ENCODE measurements around the gene NFASC. TPM values are rescaled to one million over a fixed set of nuclear protein-coding genes. Genes with fewer than 3 reads are reported as not detected.

Gene NFASC
- total RNA-seq, 1 donor from 2014 or later = 11.1 TPM

GRCh38 chr1:205012391-205013140 is 141.9 kb downstream of the NFASC start:
- intact Hi-C loops (cut with DNase I) = no loop called here
- DNase-seq = no peak
- no peak for ATAC-seq (ENCODE audit: poor library complexity)

GRCh38 chr1:205013683-205014367 is 143.2 kb downstream of the NFASC start:
- DNase-seq (peak; percentile 51), ATAC-seq (ENCODE audit: poor library complexity) (peak; percentile 65)
- intact Hi-C loops (cut with DNase I) = no loop called here

- DNase-seq (no peak), ATAC-seq (ENCODE audit: poor library complexity) (no peak)
- intact Hi-C loops (cut with DNase I) = no loop called here
Observed at GRCh38 chr1:205014783-205015182, 144.1 kb downstream of the NFASC start.

DNA sequence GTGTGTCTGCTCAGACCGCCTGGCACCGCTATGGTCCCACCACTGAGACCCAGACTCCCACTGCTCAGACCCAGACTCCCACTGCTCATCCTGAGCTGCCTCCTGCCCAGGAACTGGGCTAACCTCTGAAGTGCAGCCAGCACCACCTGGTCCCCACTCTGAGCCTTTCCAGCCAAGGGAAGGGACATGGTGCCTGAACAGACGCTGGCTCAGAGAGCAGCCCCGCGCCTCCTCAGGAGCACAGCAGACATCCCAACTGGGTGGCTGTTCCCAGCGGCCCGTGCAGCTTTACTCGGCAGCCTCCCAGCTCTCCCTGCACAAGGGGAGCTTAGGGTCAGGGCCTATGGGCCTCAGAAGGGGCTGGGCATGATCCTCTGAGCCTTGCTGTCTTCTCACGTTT is 144.6 kb downstream of the NFASC start:
- intact Hi-C loops (cut with DNase I) = no loop called here
- no peak for DNase-seq
- no peak for ATAC-seq (ENCODE audit: poor library complexity)

DNA sequence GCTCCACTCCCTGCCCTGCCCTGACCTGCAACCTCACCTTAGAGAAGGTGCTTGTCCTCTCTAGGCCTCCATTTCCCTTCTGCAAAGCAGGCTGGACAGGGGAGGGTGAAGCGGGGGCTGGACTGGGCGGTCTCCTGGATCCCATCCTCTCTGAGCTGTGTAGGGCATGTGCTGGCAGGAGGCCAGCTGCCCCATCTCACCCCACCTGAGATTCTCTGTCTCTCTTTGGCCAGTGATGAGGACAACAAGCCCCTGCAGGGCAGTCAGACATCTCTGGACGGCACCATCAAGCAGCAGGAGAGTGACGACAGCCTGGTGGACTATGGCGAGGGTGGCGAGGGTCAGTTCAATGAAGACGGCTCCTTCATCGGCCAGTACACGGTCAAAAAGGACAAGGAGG is 145.4 kb downstream of the NFASC start:
- ATAC-seq (ENCODE audit: poor library complexity) (no peak), DNase-seq (no peak)
- intact Hi-C loops (cut with DNase I) = no loop called here

- DNase-seq (no peak), ATAC-seq (ENCODE audit: poor library complexity) (no peak)
- intact Hi-C loops (cut with DNase I) = no loop called here
Observed at GRCh38 chr1:205016584-205016983, 145.9 kb downstream of the NFASC start.

DNA sequence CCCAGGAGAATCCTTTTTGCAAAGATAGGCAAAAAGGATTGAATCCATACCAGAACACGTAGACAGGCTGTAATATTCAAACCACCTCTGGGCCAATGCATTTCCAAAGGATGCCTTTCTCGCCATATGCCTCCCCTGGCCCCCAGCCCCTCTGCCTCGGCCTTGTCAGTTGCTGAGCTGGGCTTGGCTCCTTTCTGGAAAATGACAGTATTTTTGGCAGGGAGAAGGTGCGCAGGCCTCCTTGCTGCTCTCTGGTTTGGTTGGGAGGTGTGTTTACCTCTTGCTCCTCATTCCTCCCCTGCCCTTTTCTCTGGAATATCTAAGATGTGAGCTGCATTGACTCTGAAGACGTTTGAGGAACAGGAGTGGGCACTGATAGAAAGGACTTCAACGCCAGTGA is 146.3 kb downstream of the NFASC start:
- DNase-seq (no peak), ATAC-seq (ENCODE audit: poor library complexity) (no peak)
- intact Hi-C loops (cut with DNase I) = no loop called here

- intact Hi-C loops (cut with DNase I) = no loop called here
Observed at GRCh38 chr1:205017766-205018165, 147.1 kb downstream of the NFASC start.

GRCh38 chr1:205018381-205018780 is 147.7 kb downstream of the NFASC start:
- no peak for ATAC-seq (ENCODE audit: poor library complexity)
- intact Hi-C loops (cut with DNase I) = no loop called here

More at GRCh38 chr1:205017766-205018165, 147.1 kb downstream of the NFASC start:
- no peak for ATAC-seq (ENCODE audit: poor library complexity)
- DNase-seq = no peak

GRCh38 chr1:205020466-205020865 is 149.8 kb downstream of the NFASC start:
- ATAC-seq (ENCODE audit: poor library complexity) (no peak), DNase-seq (no peak)
- intact Hi-C loops (cut with DNase I) = no loop called here

More at GRCh38 chr1:205018381-205018780, 147.7 kb downstream of the NFASC start:
- DNase-seq = no peak

GRCh38 chr1:205024679-205025078 is 154.0 kb downstream of the NFASC start:
- intact Hi-C loops (cut with DNase I) = no loop called here
- ATAC-seq (ENCODE audit: poor library complexity) = no peak
- no peak for DNase-seq

DNA sequence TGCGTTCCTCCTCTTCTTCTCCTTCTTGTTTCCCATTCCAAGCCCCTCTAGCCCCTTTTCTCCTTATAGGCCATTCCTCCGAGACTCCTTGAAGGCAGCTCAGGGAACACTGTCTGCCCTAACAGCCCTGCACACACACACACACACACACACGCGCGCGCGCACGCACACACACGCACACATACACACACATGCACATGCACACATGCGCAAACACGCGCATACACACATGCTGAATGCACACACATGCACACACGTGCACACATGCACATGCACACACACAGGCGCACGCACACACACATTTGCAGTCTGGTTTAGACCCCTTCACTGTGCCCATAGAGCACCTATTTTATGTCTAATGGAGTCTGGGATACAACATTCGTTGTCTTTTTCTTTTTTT is 154.6 kb downstream of the NFASC start:
- intact Hi-C loops (cut with DNase I) = no loop called here
- DNase-seq (no peak), ATAC-seq (ENCODE audit: poor library complexity) (no peak)

DNA sequence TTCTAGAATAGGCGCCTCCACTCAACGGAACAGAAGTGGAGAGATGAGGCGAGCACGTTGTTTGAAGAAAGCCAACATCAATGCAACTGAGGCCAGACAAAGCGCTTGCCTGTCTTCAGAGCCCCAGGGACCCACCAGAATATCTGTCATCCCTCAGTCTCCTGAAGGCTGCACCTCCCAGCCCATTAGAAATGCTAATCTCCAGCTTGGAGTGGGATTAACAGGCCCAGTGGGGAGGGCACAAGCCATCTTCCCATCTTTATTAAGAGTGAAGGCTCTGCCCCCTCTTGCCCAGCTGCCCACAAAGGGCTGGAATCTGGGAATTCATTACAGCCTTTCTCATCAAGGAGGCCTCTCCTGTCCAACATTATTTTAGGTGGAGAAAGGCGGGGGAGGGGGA is 155.5 kb downstream of the NFASC start:
- intact Hi-C loops (cut with DNase I) = no loop called here
- DNase-seq (no peak), ATAC-seq (ENCODE audit: poor library complexity) (no peak)

- intact Hi-C loops (cut with DNase I) = no loop called here
- ATAC-seq (ENCODE audit: poor library complexity) = no peak
- DNase-seq = no peak
Observed at GRCh38 chr1:205028390-205028789, 157.7 kb downstream of the NFASC start.

- no peak for ATAC-seq (ENCODE audit: poor library complexity)
- no peak for DNase-seq
- intact Hi-C loops (cut with DNase I) = no loop called here
Observed at GRCh38 chr1:205028924-205029323, 158.3 kb downstream of the NFASC start.

- intact Hi-C loops (cut with DNase I) = no loop called here
- DNase-seq = no peak
- ATAC-seq (ENCODE audit: poor library complexity) = no peak
Observed at GRCh38 chr1:205030241-205030640, 159.6 kb downstream of the NFASC start.

DNA sequence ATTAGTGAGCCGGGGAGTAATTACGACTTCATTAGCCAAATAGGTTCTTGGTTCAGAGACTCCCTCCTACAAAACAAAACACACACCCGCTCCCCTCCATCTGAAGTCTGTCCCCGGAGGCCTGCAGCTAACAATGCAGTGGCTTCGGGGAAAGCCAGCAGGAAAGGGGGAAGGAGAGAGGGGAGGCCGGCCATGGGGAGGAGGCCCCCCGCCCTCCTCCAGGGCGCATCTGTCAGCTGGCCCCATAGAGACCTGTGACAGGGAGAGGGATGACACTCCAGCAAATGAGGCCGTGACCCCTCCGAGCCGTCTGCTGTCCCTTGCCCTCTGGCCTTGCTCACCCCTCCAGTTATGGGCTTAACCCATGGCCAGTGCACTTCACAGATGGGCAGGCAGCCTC is 160.2 kb downstream of the NFASC start:
- DNase-seq (no peak), ATAC-seq (ENCODE audit: poor library complexity) (no peak)
- intact Hi-C loops (cut with DNase I) = no loop called here

DNA sequence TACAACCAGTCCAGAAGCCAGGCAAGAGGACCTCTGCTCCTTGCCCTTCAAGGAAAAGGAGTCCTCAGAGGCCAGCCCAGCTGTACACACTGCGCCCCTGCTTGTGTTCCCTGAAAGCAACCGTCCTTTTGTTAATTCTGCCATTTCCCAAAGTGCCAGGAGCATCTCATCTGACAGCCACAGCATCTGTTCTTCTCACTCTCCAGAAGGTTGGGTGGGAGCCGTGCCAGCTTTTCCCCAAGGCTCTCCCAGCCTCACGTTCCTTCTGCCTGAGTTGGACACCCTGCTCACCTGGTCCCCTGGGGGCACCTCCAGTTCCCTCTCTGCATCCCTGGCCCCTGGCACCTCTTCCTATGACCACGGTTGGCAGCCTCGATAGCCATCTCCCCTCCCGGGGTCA is 161.8 kb downstream of the NFASC start:
- intact Hi-C loops (cut with DNase I) = no loop called here
- no peak for DNase-seq
- ATAC-seq (ENCODE audit: poor library complexity) = no peak

GRCh38 chr1:205037539-205037938 is 166.9 kb downstream of the NFASC start:
- intact Hi-C loops (cut with DNase I) = no loop called here
- ATAC-seq (ENCODE audit: poor library complexity) (no peak), DNase-seq (no peak)

DNA sequence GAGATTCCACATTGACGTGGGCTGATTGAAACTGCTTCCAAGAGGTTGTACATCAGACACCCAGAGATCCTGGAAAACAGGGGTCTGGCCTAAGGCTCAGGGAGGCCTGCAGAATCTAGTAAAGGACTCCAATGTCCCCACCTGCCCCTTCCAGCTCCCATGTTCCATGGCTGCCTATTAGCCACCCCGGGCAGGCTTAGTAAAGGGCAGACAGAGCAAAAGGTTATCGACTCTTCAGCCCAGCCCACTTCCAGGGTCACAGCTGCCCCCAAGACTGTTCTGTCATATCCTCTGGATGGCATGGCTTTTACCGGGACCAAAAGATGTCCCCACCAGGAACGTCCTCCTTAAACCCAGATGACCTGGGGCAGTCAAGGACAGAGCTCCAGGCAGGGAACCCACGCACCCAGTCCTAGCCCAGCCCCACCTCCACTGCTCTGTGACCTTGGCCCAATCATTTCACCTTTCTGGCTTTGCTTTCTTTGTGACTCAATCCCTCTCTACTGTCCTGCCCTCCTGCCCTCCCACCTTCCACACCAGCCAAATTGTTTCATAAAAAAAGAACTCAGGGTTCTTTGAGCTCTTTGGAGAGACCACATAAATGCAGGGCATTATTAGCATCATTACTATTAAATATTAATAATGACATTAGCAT is 167.6 kb downstream of the NFASC start:
- ATAC-seq (ENCODE audit: poor library complexity) (no peak), DNase-seq (no peak)
- intact Hi-C loops (cut with DNase I) = no loop called here

Measured in Right ventricle myocardium superior (tissue), 1 donor.